Superior temporal gyrus (tissue), 1 donor: ENCODE results near the gene FLT1.

Experiments used
- DNase-seq: peaks from one replicate; pipeline ENCODE4 v3.0.0-alpha.2; 2016; ENCODE audit errors: extremely low spot score

FLT1 gene, protein sequence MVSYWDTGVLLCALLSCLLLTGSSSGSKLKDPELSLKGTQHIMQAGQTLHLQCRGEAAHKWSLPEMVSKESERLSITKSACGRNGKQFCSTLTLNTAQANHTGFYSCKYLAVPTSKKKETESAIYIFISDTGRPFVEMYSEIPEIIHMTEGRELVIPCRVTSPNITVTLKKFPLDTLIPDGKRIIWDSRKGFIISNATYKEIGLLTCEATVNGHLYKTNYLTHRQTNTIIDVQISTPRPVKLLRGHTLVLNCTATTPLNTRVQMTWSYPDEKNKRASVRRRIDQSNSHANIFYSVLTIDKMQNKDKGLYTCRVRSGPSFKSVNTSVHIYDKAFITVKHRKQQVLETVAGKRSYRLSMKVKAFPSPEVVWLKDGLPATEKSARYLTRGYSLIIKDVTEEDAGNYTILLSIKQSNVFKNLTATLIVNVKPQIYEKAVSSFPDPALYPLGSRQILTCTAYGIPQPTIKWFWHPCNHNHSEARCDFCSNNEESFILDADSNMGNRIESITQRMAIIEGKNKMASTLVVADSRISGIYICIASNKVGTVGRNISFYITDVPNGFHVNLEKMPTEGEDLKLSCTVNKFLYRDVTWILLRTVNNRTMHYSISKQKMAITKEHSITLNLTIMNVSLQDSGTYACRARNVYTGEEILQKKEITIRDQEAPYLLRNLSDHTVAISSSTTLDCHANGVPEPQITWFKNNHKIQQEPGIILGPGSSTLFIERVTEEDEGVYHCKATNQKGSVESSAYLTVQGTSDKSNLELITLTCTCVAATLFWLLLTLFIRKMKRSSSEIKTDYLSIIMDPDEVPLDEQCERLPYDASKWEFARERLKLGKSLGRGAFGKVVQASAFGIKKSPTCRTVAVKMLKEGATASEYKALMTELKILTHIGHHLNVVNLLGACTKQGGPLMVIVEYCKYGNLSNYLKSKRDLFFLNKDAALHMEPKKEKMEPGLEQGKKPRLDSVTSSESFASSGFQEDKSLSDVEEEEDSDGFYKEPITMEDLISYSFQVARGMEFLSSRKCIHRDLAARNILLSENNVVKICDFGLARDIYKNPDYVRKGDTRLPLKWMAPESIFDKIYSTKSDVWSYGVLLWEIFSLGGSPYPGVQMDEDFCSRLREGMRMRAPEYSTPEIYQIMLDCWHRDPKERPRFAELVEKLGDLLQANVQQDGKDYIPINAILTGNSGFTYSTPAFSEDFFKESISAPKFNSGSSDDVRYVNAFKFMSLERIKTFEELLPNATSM (N-terminal part only)

DNA sequence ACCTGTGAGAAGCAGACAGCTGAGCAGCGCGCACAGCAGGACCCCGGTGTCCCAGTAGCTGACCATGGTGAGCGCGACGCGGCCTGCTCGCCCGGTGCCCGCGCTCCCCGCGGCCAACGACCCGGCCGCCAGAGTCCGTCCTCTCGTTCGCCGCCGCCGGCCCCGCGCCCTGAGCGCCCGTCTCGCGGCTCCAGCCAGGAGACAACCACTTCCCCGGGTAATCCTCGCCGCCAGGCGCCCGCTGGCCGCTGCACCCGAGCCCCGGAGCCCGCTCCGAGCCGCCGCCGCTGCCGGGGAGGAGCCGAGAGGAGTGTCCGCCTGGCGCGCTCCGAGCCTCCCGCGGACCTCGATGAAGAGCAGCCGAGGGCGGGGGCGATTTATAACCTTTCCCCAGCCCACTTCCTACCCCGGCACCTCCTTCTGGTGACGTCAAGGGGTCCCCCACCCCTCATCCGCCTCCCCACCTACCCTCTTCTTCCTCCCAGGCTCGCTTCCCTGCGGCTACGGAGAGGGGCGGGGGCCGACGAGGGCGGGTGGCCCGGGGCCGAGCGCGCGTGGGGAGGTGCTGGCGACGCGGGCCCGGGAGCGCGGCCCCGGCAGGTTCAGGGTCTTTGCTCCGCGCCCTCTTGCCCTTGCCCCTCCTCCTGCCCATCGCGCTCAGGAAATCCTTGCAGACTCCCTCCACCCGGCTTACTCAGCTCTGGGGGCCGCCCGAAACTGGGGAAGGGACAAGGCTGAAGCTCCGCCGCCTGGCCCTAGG, at the start of gene FLT1:
FLT1 (minus strand) TSS at position 351 of the 760 bp plus-strand sequence; CDS start at position 66, 285 bp downstream.
- DNase-seq = no peak

DNA sequence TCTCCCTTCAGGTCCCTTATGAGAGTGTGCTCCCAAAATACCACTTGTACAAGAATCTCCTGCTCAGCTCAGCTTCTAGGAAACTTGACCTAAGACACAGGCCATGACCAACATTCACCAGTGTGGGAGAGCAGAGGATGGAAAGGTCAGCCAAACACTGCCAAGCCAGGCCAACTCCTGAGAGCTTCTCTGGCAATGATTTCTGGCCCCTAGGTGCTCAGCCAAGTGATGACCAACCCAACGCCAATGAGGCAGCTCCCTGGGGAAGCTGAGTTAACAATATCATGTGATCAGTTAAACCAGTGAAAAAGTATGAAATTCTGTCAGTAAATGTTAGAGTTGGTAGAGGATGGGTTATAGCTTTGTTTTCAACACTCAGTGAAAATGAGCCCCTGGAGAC, 49.1 kb upstream of the FLT1 start:
- DNase-seq = no peak

DNA sequence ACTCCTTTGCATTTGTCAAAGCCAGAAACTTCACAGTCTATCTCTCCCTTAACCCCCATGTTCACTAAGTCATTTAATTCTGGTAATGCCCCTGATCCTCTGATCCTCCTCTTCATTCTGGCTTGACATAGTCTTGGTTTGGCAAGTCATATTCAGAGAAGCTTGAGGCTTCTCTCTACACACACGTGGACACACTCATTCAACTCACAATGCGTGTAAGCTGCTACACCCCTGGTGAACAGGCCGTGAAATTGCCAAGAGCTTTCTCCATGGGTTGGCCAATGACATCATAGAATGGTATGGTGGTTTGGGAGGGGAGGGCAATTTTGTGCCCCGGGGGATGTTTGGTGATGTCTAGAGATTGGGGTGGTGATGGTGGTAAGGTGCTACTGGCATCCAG, 47.9 kb upstream of the FLT1 start:
- DNase-seq = no peak

DNA sequence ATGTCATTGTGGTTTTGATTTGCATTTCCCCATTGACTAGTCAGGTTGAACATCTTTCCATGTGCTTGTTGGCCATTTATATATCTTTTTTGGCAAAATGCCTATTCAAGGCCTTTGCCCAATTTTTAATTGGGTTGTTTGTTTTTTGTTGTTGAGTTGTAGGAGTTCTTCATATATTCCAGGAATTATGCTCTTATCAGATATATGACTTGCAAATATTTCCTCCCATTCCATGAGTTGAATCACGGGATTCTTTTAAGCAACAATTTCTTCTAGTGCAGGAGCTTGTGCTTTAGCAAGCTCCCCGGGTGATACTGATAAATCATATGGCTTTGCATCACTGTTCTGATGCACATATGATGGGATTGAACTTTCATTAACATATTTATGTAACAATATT, 47.0 kb upstream of the FLT1 start:
- no peak for DNase-seq

DNA sequence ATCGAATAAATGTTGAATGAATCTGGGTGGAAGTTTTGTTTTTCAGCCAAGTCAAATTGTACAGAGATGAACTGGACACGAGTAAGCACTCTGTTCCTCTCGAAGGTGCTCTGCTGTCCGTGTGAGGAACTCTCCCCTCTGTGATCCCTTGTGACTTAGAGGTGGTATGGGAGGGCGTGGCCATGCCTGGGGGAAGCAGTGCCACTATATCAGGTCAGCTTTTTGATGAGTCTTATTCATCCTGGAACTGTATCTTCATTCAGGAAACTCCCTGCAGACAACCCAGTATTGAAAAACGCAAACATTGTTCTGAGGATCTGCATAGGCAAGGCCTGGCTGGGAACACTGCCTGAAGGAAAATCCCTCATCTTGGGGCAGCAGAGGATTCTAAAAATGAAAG, 45.7 kb upstream of the FLT1 start:
- DNase-seq = no peak

DNA sequence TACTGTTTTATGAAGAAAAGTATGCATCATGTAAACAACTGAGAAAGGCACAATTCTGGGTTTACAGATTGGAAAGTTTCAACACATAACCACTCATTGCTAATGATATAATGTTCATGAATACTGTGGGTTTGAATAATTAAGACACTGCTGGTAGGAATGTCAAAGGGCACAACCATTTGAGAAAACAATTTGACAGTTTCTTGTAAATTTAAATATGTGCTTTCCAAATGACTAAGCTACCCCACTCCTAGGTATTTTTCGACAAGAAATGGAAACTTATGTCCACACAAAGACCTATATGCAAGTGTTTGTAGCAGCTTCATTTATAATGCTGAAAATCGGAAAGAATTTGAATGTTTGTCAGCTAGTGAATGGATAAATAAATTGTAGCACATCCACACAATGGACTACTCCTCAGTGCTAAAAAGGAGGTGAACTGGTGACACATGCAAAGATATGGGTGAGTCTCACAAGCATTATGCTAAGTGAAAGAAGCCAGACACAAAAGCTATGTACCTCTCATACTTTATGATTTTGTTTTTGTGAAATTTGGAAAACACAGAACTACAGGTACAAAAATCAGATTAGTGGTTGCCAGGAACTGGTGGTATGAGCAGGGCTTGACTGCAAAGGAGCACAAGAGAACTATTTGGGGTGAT, 44.8 kb upstream of the FLT1 start:
- no peak for DNase-seq

DNA sequence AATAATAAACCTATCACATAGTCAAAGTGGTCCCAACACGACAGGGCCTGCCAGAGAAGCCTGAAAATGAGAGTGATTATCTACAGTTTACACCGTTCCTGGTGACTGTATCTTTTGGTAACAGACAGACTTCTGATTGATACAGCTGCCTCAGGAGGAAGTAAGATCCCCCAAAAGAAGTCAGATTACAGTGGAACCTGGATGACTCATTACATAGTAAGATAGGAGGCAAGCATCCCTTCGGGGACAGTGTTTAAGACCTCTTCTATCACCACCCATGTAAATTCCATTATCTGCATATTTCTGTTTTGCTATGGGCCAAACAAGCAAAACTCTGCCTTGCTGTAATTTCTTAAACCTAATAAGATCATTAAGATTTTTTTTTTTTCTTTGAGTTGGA, 44.0 kb upstream of the FLT1 start:
- no peak for DNase-seq

DNA sequence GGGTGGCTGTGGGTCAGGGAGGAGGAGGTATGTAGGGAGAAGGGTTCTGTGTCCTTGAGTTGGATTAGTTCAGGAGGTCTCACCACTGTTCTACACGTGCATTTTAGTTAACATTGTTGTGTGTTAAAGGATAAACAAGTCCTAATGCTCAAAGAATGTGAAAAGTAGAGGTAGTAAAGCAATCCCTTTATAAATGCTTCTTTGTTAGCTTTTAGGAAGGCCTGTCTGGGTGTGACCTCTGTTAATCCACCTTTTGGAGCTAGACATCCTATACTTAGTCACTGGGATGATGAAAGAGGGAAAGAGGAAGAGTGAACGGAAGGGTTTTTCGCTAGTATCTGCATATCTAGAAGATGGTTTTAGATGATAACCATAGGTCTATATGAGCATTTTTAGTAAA, 42.2 kb upstream of the FLT1 start:
- no peak for DNase-seq

DNA sequence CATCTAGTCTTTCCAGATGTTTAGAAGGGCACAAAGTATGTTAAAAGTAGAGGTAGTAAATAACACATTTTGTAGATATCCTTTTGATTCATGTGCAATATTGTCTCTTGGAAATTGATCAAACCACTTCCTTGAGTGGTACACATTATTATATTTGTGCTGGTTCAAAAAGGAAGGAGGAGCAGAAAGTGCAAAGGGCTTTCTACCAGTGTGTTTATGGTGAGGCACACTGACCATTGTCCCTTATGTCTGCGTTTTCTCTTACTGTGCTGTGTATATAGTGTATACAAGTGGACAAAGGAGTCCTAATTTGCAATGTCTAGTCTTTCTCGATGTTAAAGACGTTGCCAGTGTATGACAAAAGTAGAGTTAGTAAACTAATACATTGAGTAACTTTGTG, 41.4 kb upstream of the FLT1 start:
- DNase-seq = no peak

DNA sequence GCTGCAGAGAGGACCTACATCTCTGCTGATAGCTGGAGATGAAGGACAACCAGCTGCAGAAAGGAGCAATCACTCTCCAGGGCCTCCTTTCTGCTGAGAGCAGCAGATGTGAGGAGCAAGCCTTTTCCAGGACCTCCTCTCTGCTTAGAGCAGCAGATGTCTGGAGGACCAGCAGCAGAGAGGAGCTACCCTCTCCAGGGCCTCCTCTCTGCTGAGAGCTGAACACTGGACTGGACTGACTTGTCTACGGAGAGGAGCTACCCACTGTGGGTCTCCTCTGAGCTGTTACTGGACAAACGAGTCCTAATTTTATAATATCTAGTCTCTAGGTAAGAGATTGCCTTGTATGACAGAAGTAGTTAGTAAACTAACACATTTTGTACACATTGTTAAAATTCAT, 40.8 kb upstream of the FLT1 start:
- DNase-seq = no peak

DNA sequence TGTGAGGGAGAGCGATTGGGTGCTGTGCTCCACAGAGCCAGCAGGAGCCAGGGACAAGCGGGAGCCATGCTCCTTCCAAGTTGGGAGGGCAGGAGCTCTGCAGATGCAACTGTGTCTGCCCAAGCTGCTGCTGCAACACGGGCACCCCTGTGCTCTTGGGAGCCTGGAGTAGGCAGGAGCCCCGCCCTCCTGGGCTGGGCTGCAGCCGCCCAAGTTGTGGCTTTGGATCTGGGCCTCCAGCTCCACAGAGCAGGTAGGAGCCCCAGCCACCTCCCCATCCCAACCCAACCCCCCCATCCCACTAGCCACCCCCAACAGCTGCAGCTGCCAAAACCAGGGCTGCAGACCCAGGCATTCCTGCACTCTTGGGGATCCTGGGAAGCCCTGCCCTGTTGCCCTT, 39.9 kb upstream of the FLT1 start:
- DNase-seq = no peak

DNA sequence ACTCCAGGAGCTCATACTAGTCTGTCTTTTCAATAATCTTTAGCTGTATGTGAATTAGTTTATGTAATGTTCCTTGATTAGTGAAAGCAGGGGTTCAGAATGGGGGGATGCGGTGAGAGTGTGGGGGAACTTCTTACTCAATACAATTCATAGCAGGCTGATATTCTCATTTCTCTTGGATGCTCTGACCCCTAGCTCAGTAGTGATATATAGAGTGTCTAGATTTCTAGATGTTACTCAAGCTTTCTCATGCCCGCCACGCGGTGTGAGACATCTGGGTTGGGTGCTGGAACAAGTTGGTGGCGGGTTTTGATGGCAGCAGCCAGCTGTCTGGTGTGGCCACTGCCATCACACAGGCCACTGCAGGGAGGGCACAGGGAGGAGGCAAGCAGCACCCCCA, 39.3 kb upstream of the FLT1 start:
- DNase-seq = no peak

DNA sequence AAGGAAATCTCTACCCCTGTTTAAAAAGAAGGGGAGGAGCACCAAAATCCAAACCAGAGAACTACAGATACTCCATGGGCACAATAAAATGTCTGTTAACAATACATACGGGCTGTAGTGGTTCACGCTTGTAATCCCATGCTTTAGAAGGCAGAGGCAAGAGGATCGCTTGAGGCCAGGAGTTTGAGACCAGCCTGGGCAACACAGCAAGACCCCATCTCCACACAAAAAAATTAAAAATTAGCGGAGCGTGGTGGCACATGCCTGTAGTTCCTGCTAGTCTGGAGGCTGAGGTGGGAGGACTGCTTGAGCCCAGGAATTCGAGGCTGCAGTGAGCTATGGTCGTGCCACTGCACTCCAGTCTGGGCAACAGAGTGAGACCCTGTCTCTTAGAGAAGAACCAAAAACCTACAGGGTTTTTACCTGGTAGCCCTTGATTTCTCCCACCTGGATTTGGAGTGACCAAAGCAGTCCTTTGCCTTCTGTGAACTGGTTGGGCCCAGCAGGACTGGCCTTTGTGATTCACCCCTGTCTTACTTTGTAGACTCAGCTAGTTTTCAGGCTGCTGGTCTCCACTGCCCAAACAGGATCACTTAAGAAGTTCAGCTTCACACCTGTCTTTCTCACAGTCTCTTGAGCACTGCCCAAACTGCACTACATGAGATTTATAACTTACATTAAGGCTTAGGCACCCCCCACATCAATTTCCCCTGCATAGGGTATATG, 38.7 kb upstream of the FLT1 start:
- DNase-seq = no peak

DNA sequence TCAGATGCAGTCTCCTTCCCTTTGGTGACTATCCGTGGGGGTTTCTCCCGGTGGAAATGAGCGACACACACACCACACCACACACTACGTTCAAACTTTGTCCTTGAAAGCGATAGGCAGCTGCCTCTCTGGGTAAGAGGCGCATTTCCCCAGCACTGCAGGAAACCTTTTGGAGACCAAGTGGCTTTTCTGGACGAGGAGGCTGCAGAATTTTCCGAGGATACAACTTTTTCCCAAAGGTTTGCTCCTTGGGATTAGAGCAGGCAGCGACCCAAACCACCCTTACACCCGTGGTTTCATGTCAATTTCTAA, 38.2 kb upstream of the FLT1 start:
- no peak for DNase-seq

DNA sequence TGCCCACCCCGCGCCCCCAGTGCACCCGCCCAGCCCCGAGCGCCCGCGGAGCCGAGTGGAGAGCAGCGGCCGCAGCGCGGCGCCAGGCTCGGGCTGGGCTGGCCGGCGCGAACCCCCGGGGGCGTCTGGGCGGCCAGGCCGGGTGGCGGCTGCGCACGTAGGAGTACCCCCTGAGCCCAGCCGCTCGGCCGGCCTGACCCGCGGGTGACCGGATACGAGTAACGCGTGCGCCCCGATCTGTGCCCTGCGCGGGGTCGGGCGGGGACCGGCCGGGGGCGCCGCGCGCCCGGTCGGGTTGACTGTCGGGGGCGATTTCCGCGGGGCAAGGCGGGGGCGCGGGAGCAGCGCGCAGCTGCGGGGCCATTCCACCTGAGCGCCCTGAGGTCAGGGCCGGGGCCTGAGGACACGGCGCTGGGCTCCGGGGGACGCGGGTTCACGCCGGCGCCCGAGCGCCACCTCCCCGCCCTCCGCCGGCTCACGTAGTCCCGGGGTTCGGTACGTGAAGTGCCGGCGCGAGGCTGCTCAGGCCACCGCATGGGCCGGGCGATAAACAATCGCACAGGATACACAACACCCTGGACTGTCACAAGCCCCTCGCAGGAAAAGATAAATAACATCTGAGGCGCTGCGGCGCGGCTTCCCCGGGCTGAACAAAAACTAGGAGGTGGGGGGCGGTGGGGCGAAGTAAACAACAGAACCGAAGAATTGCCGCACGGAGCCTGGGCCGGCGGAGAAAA, 37.6 kb upstream of the FLT1 start:
- DNase-seq = no peak

DNA sequence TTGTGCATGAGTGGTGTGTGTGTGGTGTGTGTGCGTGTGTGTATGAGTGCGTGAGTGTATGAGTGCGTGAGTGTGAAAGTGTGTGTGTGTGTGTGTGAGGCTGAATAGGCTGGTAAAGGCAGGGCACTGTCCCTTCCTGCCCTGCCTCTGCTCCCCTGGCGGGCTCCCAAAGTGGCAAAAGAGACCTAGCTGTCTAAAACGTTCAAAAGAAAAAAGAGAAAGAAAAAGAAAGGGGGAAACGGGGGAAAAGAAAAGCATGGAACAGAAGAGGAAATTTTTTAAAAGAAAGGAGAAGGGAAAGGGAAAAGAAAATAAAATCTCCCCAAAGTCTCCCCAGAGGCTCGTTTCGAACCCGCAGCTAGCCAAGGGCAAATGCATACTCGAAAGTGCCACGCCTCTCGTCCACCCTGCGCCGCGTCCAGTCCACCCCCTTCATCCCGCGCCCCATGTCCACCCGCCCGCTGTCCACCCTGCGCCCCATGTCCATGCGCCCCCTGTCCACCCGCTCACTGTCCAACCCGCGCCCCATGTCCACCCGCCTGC, 37.0 kb upstream of the FLT1 start:
- DNase-seq = no peak

DNA sequence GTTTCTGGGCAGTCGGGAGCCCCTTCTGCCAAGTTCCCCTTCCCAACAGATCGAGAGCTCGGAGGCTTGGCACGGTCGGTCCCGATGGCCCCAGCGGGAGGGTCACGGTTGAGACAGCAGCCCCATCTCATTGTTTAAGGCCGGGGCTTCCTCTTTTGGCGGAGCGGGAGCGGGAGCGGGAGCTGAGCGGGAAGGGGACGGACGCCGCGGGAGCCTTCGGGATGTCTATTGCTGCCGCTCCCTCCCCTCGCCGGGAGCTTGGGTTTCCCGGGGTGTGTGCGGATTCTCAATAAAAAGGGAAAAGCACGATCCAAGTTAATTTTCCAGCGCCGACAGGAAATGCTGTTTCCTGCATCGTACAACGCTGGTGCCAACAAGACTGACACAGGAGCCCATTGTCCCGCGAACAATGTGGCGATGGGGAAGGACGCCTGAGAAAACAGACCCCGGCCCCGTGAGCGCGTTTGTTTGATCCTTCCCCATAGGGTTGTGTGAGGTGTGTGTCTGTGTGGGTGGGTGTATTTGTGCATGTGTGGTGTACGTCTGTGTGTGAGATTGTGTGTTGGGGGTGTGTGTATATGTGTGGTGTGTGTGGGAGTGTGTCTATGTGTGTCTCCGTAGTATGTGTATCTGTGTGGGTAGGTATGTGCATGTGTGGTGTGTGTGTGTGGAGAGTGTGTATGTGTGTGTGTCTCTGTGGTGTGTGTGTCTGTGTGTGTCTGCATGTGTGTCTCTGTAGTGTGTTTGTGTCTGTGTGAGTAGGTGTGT, 36.3 kb upstream of the FLT1 start:
- no peak for DNase-seq

DNA sequence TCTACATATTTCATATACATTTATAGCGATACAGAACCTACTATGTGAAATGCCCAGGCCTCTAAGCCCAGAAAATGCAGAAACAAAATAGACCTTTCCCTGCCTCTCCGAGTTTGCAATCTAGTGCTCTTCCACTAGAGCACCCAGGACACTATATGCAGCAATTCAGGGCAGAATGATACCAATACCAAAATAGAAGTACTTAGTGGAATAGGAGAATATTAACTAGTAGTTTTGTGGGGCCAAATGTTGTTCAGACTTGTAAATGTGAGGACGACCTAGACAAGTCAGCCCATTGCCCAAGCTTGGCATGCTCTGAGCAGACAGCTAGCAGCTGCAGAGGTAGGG, 35.8 kb upstream of the FLT1 start:
- DNase-seq = no peak

DNA sequence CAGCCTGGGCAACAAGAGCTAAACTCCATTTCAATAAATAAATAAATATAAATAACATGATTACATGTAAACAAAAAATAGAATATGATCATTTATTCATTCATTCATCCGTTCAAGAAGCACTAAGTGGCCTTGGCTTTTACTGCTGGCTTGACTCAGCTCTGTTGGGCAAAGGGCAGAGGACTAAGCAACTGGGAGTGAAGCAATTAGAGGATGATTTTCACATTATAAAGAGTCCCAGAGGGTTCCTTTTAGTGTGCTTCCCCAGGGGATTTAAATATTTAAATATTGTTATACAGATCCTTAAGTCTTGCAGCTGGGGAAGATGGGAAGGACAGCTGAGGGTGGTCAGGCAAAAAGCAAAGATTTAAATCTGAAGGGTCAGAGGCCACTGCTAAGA, 34.9 kb upstream of the FLT1 start:
- DNase-seq = no peak
